Retinal pigment epithelial cell (primary cell): ENCODE results near the gene ZKSCAN5.

ENCODE experiments used
- DNase-seq: peaks from one replicate; pipeline ENCODE4 v3.0.0-alpha.2; 2010; ENCODE audit warnings: low read depth
- H3K4me3 ChIP-seq: 2 replicates; pipeline ENCODE4 v1.5.1; 2011; ENCODE audit warnings: mild to moderate bottlenecking, low read length, control low read depth, moderate library complexity
- CTCF ChIP-seq: conservative IDR thresholded peaks from 2 replicates; pipeline ENCODE4 v1.5.1; 2011; ENCODE audit warnings: low read depth, low read length, control low read depth, inconsistent platforms

Gene ZKSCAN5

GRCh38 chr7:99504603-99505323, at the start of gene ZKSCAN5:
ZKSCAN5 (plus strand) TSS chr7:99504662; CDS start chr7:99506045, 1,383 bp downstream.
- no peak for TF ChIP-seq CTCF
- DNase-seq: peak; percentile 87
- H3K4me3 ChIP-seq: peak within 1 kb of the TSS; percentile 98

- no peak for DNase-seq
- no peak overlapping the region for H3K4me3 ChIP-seq
- TF ChIP-seq CTCF: no peak
Observed at GRCh38 chr7:99455874-99456273, 48.6 kb upstream of the ZKSCAN5 start.

DNA sequence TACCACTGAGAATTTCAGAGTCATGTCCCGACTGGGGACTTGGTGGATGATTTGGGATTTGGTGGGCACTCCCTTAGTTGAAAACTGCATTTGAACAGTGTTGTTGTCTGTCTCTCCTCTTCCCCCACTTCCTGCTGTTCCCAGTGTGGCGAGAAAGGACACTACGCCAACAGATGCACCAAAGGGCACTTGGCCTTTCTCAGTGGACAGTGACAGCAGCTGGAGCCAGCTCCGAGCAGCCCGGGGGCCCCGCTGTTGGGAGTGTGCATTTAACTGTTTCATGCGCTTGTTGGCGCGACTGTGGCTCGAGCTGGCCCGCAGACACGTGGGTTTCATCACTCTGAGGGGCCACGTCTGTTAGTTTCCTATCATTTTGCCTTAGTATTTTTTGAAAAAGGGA, 48.2 kb upstream of the ZKSCAN5 start:
- no peak for DNase-seq
- H3K4me3 ChIP-seq: no peak overlapping the region
- no peak for TF ChIP-seq CTCF

DNA sequence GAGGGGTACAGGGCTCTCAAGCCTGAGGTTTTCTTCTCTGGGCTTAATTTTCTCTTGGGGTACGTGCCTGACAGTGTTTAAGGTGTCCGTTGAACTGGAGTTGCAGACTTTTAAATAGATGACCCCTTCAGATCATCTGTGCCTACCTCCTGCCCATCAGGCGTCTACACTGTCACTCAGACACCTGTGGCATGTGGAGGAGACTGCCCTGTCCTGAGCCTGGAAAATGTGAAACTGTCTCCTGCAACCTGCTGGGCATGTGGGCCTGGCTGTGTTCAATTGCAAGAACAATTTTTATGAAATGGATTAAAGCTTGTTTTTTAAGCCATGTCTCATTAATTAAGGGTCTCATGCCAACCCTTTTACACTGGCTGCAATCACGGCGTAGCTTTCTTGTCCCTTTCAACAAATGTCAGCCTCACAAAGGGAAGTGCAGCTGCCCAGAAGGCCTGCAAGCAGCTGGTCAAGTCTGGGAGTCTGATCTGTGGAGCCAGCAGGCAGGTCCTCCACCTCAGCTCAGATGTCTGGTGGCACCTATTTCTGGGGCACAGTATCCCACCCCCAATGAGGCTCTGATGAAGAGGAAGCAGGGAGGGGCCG, 47.3 kb upstream of the ZKSCAN5 start:
- H3K4me3 ChIP-seq: no peak overlapping the region
- no peak for DNase-seq
- no peak for TF ChIP-seq CTCF

GRCh38 chr7:99457650-99458493, 46.6 kb upstream of the ZKSCAN5 start:
- TF ChIP-seq CTCF: no peak
- H3K4me3 ChIP-seq: no peak overlapping the region
- no peak for DNase-seq

DNA sequence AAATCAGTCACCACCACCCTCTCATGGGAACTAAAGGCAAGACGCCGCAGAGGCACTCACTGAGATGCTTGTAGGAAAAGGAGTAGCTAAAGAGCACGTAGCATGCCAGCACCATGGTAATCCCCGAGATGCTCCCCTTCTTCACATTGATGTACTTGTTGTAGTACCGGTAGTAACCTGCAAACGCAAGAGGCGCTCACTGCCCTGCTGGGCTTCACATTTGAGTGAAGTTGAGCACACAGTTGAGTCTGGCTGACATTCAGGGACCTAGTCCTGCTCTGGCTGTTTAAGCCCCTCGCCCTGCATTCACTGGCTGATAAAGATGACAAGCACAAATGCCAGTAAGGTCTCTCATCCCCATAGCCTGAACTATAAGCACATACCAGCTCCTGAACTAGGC, 45.4 kb upstream of the ZKSCAN5 start:
- no peak for DNase-seq
- H3K4me3 ChIP-seq: no peak overlapping the region
- TF ChIP-seq CTCF: peak; percentile 45
